ENCODE results near the gene PPIH.
"Not testable (repeated sequence)": the region's sequence is repeated elsewhere in the genome, so short reads cannot be mapped to it uniquely, and the experiment has no call there.

Gene PPIH

DNA sequence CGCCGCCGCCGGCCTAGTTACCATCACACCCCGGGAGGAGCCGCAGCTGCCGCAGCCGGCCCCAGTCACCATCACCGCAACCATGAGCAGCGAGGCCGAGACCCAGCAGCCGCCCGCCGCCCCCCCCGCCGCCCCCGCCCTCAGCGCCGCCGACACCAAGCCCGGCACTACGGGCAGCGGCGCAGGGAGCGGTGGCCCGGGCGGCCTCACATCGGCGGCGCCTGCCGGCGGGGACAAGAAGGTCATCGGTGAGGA is 24.2 kb downstream of the PPIH start:
- not testable (repeated sequence) for DNase-seq, ATAC-seq

DNA sequence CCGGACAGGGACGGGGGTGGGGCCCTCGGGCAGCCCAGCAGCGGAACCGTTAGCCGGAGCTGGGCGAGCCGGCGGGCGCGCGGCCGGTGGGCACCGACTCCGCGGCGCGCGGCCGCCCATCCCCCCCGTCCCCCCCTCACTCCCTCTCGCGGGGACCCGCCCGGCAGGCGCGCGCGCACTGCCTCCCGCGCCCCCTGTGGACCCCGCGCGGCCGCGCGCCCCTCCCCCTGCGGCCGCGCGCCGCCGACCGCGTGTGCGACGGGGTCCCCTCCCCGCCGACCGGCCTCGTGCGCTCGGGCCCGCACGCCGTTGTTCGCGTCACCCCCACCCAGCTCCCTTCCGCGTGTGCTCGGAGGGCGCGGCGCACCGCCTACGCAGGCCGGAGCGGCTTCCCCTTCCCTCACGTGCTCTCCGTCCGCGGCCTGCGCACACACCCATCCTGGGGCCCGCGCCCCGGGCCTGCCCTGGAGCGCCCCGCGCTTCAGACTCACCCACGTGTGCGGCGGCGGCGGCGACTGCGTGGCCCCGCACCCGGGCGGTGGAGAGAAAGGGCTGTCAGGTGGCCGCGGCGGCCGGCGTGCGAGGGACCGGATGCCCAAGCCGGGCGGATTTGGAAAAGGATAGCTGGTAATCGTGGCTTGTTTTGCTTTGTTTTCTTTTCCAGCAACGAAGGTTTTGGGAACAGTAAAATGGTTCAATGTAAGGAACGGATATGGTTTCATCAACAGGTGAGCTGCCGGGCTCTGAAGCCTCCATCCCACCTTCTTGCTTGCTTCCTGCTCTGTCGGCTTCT is 24.7 kb downstream of the PPIH start:
- ATAC-seq (peak; percentile 33), DNase-seq (peak; percentile 74)

DNA sequence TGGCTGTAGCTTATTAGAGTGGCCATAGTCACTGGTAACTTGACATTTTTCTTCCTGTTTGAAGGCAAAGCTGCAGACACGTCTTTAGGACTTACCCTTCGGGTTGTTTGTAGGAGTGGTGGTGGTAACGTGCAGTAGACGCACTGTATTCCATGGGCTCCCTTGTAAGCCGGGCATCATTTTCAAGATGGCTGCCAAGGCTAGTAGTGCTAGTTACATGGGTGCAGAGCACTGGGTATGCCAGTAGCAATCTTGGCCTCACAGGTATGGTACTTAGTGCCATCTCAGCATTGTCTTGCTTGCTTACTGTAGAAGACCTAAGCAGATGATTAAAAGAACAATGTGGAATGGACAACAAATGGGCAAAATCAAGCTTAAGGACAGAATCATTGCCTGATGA is 25.9 kb downstream of the PPIH start:
- ATAC-seq (no peak), DNase-seq (peak; percentile 31)

DNA sequence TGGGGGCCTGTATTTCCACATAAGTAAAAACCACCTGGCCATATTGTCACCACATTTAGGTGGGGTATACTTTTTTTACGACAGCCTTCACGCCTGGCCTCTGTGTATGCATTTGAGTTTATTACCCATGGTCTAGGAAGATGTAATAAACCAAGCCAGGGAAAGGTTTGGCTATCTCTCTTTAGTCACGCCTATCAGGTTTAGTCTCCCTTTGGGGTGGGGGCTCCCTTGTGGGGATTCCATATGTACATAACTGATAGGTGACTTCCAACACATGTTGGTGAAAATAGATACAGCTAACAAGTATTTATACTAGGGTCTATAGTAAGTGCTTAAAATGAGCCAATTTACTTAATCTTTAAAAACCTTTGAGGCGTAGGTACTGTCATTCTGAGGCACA is 28.2 kb downstream of the PPIH start:
- ATAC-seq (no peak), DNase-seq (no peak)

DNA sequence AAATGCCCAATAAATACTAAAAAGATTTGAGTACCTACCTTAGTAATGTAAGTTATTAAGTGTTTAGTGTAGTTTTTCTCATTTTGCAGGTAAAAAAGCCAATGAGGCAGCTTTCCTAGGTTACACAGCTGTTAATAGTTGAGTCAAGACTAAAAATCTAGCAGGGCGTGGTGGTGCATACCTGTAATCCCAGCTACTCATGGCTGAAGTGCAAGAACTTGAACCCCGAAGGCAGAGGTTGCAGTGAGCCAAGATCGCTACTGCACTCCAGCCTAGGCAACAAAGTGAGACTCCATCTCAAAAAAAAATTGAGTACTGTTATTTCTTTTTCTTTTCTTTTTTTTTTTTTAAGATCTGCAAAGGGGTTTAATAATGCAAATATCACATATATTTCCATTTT is 31.7 kb downstream of the PPIH start:
- ATAC-seq = no peak
- no peak for DNase-seq

DNA sequence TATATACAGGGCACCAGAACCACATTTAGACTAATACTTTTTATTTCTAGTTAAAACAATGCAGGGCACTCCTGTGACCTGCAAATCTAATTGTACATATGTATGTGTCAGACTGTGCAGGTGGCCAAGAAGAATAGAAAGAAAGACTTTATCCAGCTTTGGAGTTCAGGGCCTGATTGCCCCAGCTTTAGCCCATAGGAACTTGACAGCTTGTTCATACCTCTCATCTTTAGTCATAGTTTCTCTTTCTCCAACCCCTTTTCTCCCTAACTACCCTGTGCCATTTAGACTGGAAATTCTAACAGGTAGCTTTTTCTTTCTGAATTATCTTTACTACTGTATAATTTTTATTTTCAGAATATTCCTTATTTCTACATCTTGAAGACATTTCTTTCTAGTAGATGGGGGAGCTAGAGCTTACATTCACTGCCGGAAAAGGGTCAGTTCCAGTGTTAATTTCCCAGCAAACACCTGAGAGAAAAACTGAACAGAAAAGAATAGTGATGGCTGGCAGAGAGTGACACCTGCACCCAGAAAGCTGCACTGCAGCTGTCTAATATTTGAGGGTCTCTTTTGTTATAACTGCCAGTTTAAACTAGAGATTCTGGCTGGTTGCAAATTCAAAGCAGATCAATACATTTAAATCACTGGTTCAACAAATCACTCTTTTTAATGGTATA is 32.4 kb downstream of the PPIH start:
- DNase-seq (no peak), ATAC-seq (peak; percentile 72)

DNA sequence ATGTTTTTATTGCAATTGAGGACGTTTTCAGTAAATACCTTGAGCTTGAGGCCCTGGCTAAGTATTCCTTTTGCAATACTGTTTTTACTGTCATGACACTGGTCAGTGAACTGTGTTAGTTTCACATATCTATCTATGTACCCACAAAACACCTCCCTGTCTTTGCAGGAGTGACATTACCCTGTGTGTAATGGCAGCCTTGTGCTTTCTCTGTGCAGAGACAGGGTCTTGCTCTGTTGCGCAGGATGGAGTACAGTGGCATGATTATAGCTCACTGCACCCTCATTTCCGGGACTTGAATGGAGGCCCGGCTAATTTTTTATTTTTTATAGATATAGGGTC is 32.9 kb downstream of the PPIH start:
- DNase-seq (no peak), ATAC-seq (no peak)

DNA sequence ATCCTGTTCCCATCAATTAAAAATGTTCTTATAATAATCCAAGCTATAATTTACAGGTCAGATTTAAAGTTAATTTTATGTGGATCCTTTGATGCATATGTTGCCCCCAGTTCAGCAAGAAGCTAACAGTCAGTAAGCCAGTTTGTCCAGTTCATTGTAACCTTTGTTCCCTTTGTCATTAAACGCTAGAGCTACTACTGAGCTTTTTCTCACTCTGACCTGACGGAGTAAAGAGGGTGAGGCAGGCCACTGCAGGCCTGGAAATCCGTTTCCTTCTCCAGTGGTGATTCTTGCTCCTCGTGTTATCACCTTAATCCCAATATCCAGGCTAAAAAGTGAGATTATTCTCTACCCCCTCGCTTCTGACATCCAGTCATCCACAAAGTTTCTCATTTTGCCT is 34.2 kb downstream of the PPIH start:
- ATAC-seq = no peak
- DNase-seq = no peak

DNA sequence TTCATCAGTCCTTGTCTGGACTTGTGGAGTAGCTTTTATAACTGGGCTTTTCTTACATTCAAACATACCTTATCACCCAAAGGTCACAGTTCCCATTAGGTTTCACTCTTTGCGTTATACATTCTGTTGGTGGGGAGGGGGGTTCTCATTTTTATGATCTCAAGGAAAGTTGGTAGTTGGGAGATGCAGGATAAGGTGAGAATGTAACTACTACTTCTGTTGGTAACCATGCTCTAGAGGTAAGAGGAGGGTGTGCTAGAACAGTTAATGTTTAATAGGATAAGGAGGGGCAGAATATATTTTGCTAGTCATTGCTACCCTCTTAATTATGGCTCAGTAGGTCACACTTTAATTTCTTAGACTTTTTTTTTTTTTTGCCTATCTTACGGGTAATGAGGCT is 34.7 kb downstream of the PPIH start:
- DNase-seq (no peak), ATAC-seq (no peak)

DNA sequence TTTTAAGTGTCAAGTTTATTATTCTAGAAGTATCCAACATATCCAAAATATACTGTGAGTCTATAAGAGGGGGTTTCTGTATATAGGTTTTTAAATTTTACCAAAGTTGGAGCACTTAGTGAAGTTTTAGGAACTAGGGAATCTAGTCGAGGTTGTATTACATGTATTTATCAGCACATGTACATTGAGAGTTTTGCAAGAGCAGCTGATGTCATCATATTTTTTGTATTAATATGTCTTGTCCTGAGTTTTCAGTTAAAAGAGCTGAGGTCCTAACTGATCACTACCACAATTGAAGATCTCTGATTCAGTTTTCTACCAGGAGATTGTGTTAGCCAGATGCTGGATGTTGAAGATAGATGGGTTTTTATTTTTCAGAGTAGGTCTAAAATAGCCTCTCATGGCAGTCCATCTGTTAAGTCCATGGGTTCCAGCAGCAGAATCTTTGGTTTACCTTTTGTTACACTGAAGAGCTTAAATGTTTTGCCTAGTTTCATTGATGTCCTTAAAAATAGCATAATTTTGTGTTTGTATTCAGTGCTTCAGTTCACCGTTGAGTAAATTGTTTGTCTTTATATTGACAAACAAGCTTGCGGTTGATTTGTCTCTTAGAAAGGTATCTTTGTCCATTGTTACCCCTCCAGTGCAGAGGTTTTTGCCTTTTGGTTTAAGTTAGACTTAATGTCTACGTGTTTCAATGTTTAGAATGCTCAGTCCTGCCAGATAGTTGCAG is 40.0 kb downstream of the PPIH start:
- no peak for ATAC-seq
- DNase-seq = no peak

DNA sequence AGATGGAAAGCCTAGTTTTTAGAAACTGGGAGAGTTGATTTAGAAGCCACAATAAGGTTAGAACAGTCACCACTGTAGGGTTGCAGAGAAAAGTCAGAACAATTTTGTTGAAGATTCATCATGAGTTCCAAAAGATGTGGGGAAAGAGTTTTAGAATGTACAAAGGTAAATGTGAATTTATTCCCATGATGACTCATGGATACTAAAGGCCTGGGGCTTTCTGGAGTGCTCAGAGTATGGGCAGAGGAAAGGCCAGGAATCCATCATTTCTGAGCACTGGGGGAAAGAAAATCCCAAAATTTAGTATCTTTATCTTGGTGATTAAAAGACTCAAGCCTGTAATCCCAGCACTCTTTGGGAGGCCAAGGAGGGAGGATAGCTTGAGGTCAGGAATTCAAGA is 41.8 kb downstream of the PPIH start:
- DNase-seq (no peak), ATAC-seq (no peak)

DNA sequence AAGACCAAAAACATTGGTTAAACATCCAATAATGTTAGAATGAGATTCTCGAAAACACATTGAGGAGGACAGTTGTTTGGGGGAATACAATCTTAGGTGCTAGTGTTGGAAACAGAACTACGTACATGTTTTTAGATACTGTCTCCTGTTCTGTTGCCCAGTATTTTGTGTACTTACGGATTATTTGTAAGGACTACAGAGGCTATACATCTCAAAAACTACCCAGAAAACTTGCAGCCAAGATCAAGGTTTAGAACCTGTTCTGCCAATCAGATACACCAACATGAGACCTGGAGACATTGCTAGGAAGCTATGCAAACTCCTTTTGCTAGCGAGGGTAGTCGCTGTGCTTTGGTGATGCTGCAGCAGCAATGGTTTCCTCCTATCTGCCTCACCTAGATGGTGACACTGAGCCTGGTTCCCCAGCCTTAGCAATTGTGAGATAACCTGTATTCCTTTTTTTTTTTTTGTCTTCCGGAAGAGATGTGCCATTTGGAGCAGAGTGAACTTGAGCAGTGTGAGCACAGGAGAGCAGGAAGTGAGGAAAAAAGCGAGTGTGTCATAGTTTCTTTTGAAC is 45.8 kb downstream of the PPIH start:
- DNase-seq (no peak), ATAC-seq (no peak)

DNA sequence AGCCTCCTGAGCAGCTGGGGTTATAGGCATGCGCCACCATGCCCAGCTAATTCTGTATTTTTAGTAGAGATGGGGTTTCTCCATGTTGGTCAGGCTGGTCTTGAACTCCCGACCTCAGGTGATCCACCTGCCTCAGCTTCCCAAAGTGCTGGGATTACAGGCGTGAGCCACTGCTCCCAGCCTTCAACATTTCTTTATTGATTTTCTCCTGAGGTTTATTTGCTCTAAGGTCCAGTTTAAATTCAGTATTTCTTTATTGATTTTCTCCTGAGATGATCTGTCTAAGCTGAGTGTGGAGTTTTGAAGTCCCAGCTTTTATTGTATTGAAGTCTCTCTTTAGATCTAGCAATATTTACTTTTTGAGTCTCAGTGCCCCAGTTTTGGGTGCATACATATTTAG is 54.6 kb downstream of the PPIH start:
- ATAC-seq = not testable (repeated sequence)

DNA sequence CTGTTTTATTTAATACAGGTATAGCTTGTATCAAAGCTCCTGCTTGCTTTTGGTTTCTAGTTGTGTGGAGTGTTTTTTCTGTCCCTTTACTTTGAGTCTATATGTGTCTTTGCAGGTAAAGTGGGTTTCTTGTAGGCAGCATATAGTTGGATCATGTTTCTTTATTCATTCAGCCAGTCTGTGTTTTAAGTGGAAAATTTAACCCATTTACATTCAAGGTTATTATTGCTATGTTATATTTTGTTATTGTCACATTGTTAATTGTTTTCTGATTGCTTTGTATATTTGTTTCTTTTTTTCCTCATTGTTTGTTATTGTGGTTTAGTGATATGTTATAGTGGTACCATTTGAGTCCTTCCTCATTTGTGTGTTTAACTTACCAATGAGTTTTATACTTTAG is 55.1 kb downstream of the PPIH start:
- DNase-seq (no peak), ATAC-seq (no peak)

More for the DNA sequence above, 54.6 kb downstream of the PPIH start:
- DNase-seq = not testable (repeated sequence)

DNA sequence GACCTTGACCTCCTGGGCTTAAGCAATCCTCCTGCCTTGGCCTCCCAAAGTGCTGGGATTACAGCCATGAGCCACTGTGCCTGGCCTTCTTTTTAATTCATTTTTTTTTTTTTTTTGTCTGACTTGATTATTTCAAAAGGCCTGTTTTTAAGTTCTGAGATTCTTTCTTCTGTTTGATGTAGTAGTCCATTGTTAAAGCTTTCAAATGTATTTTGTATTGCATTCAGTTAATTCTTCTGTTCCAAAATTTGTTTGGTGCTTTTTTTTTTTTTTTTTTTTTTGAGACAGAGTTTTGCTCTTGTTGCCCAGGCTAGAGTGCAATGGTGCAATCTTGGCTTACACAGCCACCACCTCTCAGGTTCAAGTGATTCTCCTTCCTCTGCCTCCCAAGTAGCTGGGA is 56.2 kb downstream of the PPIH start:
- ATAC-seq, DNase-seq: not testable (repeated sequence)

DNA sequence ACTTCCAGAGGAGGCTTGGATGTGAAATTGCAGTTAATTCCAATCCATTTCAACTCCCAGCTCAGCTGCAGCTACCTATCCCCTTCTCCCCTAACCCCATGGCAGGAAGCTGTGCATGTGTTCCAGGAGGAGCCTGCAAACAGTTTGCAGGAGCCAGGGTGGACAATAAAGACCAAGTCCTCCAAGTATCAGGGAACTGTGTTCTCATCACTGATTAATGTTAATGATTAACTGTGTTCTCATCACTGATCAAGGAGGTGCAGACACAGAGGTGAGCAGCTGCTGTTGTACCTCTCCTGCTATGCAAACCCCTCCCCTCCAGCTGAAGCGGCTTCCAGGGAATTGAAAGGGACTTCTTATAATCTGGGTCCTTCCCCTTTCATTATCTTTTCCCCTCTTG is 62.6 kb downstream of the PPIH start:
- DNase-seq = no peak
- ATAC-seq = no peak

DNA sequence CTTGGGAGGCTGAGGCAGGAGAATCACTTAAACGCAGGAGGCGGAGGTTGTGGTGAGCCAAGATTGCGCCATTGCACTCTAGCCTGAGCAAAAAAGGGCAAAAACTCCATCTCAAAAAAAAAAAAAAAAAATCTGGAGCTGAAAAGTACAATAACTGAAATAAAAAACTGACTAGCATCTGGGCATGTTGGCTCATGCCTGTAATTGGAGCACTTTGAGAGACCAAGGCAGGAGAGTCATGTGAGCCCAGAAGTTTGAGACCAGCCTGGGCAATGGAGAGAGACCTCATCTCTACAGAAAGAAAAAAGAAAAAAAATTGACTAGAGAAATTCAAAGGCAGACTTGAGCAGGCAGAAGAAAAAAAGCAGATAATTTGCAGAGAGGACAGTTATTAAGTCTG is 63.7 kb downstream of the PPIH start:
- DNase-seq (no peak), ATAC-seq (no peak)

DNA sequence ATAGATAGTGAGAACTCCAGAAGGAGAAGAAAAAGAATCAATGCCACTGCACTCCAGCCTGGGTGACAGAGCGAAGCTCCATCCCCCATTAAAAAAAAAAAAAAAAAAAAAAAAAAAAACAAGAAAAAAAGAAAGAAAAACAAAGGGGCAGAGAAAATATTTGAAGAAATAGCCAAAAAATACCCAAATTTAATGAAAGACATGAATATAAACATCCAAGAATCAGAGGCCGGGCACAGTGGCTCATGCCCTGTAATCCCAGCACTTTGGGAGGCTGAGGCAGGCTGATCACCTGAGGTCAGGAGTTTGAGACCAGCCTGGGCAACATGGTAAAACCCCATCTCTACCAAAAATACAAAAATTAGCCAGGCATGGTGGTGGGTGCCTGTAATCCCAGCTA is 64.2 kb downstream of the PPIH start:
- not testable (repeated sequence) for ATAC-seq, DNase-seq

DNA sequence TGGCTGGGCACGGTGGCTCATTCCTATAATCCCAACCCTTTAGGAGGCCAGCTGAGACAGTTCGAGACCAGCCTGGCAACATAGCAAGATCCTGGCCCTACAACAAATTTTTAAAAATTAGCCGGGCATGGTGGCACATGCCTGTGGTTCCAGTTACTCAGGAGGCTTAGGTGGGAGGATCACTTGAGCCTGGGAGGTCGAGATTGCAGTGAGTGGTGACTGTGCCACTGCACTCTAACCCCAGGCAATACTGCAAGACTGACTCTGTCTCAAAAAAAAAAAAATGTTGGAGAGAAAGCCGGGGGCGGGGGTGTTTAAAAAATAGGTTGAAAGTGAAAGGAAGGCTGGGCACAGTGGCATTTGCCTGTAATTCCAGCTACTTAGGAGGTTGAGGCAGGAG is 65.3 kb downstream of the PPIH start:
- ATAC-seq (no peak), DNase-seq (no peak)

DNA sequence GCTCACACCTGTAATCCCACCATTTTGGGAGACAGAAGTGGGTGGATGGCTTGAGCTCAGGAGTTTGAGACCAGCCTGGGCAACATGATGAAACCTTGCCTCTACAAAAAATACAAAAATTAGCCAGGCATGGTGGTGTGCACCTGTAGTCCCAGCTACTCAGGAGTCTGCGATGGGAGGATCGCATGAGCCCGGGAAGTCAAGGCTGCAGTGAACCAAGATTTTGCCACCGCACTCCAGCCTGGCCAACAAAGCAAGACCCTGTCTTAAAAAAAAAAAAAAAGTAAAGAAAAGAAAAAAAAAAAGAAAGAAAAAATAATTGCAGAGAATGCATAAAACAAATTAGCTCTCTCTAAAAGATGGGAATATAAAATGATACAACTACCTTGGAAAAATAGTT is 67.6 kb downstream of the PPIH start:
- ATAC-seq, DNase-seq: not testable (repeated sequence)

Measured in stimulated activated naive CD8-positive, alpha-beta T cell treated with anti-CD3 and anti-CD28 coated beads, Interleukin-15, Interleukin-2, amounts not matched to agents 100 U/mL and 50 U/mL, for 24 hours (primary cell).